Right atrium auricular region (tissue), 2 donors: Measurements from ENCODE around the gene C1orf115. TPM values are rescaled to one million over a fixed set of nuclear protein-coding genes. Genes with fewer than 3 reads are reported as not detected.

Experiments used
- DNase-seq: peaks from one replicate; pipeline ENCODE4 v3.0.0-alpha.2; 2019; ENCODE audit warnings: low spot score
- H3K27ac ChIP-seq, 2 donors: fragments of 200-600 bp; sonication (generic); 1 replicate in 1 of 2; 2 replicates in 1 of 2; pipeline ENCODE4 v1.5.1; 2016 to 2019
- H3K27me3 ChIP-seq, 2 donors: fragments of 200-600 bp; sonication (generic); one replicate each; pipeline versions ENCODE4 v1.5.1 to v1.6.0; 2017 to 2019
- H3K36me3 ChIP-seq: fragments of 200-600 bp; sonication (generic); one replicate; pipeline ENCODE4 v1.5.1; 2016
- H3K4me1 ChIP-seq, 2 donors: fragments of 200-600 bp; sonication (generic); one replicate each; pipeline versions ENCODE4 v1.5.1 to v1.6.0; 2017 to 2019
- H3K4me3 ChIP-seq, 2 donors: fragments of 200-600 bp; sonication (generic); 1 replicate in 1 of 2; 2 replicates in 1 of 2; pipeline ENCODE4 v1.5.1; 2017 to 2019; ENCODE audit warnings: mild to moderate bottlenecking in 1 of 2, moderate library complexity in 1 of 2
- H3K9me3 ChIP-seq, 2 donors: fragments of 200-600 bp; sonication (generic); one replicate each; pipeline ENCODE4 v1.5.1; 2019
- total RNA-seq, 2 donors: library from RNA; depleted of rRNA; stranded (reverse); fragments of >200 nt; gene quantifications; one replicate each; pipeline ENCODE4 v1.1.0, GENCODE V29; 2016
- TF ChIP-seq, protein P1 (sequence below), 2 donors: fragments of 200-600 bp; sonication (generic); IDR thresholded peaks; one replicate each; pipeline ENCODE4 v1.5.1; 2019; ENCODE audit warnings: antibody characterized with exemption in 2 of 2

The C1orf115 gene
- total RNA-seq, 2 donors from 2014 or later = 19.2 to 19.8 TPM

DNA sequence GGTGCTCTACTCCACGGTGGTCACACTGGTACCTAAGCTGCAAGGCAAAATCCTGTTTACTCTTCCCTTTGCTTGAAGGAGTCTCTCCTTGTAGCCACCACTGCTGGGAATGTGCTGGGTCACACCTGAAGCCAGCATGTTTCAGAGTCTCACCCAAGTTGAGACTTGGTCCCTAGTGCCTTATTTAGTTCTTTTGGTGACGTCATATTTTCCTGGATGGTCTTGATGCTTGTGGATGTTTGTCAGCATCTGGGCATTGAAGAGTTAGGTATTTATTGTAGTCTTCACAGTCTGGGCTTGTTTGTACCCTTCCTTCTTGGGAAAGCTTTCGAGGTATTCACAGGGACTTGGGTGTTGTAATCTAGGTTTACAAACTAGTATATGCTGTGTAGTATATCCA, 52.4 kb downstream of the C1orf115 start:
- TF ChIP-seq, protein P1, sequence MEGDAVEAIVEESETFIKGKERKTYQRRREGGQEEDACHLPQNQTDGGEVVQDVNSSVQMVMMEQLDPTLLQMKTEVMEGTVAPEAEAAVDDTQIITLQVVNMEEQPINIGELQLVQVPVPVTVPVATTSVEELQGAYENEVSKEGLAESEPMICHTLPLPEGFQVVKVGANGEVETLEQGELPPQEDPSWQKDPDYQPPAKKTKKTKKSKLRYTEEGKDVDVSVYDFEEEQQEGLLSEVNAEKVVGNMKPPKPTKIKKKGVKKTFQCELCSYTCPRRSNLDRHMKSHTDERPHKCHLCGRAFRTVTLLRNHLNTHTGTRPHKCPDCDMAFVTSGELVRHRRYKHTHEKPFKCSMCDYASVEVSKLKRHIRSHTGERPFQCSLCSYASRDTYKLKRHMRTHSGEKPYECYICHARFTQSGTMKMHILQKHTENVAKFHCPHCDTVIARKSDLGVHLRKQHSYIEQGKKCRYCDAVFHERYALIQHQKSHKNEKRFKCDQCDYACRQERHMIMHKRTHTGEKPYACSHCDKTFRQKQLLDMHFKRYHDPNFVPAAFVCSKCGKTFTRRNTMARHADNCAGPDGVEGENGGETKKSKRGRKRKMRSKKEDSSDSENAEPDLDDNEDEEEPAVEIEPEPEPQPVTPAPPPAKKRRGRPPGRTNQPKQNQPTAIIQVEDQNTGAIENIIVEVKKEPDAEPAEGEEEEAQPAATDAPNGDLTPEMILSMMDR (IDR thresholded peaks at IDR 0.05) = no peak
- DNase-seq = no peak
- no peaks in the 10 kb centered on the region for H3K36me3 ChIP-seq
- H3K4me1 ChIP-seq = peaks cover 0 to 8% of the 10 kb centered on the region in 2 donors
- no peaks in the 10 kb centered on the region for H3K9me3 ChIP-seq
- no peak overlapping the region for H3K4me3 ChIP-seq
- no peaks in the 10 kb centered on the region for H3K27me3 ChIP-seq
- H3K27ac ChIP-seq = no peak overlapping the region

GRCh38 chr1:220746851-220747250, 56.7 kb downstream of the C1orf115 start:
- TF ChIP-seq, protein P1 (IDR thresholded peaks at IDR 0.05) = no peak
- Histone ChIP-seq H3K9me3 (no peaks in the 10 kb centered on the region), H3K36me3 (no peaks in the 10 kb centered on the region), H3K4me3 (no peak overlapping the region), H3K27me3 (no peaks in the 10 kb centered on the region), H3K4me1 (peaks cover 0 to 43% of the 10 kb centered on the region in 2 donors), H3K27ac (peak overlapping the region; percentile 94)
- DNase-seq = no peak

- peaks cover 0 to 50% of the 10 kb centered on the region in 2 donors for H3K4me1 ChIP-seq
- no peak for DNase-seq
- TF ChIP-seq, protein P1 (IDR thresholded peaks at IDR 0.05) = no peak
- H3K27ac ChIP-seq = peak overlapping the region; percentile 94
- H3K36me3 ChIP-seq = no peaks in the 10 kb centered on the region
- H3K27me3 ChIP-seq = no peaks in the 10 kb centered on the region
- H3K4me3 ChIP-seq = peak overlapping the region; percentile 61 to 94
- H3K9me3 ChIP-seq = no peaks in the 10 kb centered on the region
These were observed 57.4 kb downstream of the C1orf115 start for GRCh38 chr1:220747437-220748088.

DNA sequence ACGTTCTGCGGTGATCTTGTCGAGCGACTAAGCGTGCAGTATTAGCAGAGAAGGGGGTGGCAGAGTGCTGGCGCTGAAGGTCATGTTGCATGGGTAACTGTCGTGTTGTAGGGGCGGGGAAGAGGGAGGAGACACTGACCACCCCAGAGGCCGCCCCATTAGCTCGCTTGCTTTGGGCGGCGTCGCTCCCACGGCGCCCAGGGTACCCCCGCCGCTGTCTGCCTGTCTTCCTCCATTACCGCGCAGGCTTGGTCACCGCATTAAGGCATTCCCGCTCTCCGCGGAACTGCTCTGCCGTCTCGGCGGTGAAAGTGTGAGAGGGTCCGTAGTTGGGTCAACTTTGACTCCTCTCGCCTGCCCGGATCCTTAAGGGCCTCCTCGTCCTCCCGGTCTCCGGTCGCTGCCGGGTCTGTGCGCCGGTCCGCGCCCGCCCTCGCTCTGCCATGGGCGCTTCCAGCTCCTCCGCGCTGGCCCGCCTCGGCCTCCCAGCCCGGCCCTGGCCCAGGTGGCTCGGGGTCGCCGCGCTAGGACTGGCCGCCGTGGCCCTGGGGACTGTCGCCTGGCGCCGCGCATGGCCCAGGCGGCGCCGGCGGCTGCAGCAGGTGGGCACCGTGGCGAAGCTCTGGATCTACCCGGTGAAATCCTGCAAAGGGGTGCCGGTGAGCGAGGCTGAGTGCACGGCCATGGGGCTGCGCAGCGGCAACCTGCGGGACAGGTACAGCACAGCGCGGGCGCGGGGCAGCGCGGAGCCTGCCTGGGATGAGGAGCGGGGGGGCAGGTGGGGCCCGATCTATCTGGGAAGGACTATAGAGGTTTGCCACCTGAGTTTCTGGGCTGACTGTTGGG, 58.1 kb downstream of the C1orf115 start, which contains the start of gene MTARC2:
Gene MTARC2 (plus strand): TSS at position 234 of the 846 bp plus-strand sequence. CDS start 210 bp downstream, at position 444.
- TF ChIP-seq, protein P1 (IDR thresholded peaks at IDR 0.05) = no peak
- H3K9me3 ChIP-seq = no peaks in the 10 kb centered on the region
- H3K36me3 ChIP-seq = no peaks in the 10 kb centered on the region
- no peaks in the 10 kb centered on the region for H3K27me3 ChIP-seq
- peak within 1 kb of the TSS; percentile 61 to 94 for H3K4me3 ChIP-seq
- DNase-seq = peak; percentile 90
- H3K27ac ChIP-seq = peak within 1 kb of the TSS; percentile 94
- peaks cover 0 to 54% of the 10 kb centered on the region in 2 donors for H3K4me1 ChIP-seq

Other genes starting within 250 kb of the C1orf115 start
- 10 to 100 TPM; 12.5 to 20.0 TPM for gene MARK1, start 162.2 kb upstream of the C1orf115 start, total RNA-seq
- 10 to 100 TPM; 13.6 to 23.6 TPM for gene MTARC2, start 58.0 kb downstream of the C1orf115 start, total RNA-seq
- 1 to 10 TPM; 4.0 to 6.1 TPM for gene MTARC1, start 96.5 kb downstream of the C1orf115 start, total RNA-seq
- gene HLX, start 189.1 kb downstream of the C1orf115 start, total RNA-seq = 1 to 10 TPM; 5.5 to 6.2 TPM